Measurements from ENCODE around the gene VDAC2.
A peak's percentile ranks its signal among the peaks of the same experiment; 100 is the strongest.
"Not testable (repeated sequence)": the region's sequence is repeated elsewhere in the genome, so short reads cannot be mapped to it uniquely, and the experiment has no call there.

The VDAC2 gene

GRCh38 chr10:75199949-75200348 is 10.6 kb upstream of the VDAC2 start:
- DNase-seq, result not testable (repeated sequence)

- DNase-seq, result no peak
Measured at GRCh38 chr10:75201793-75202307, 8.7 kb upstream of the VDAC2 start.

GRCh38 chr10:75202321-75203045 is 8.1 kb upstream of the VDAC2 start:
- DNase-seq, result no peak

GRCh38 chr10:75203046-75203620 is 7.5 kb upstream of the VDAC2 start:
- not testable (repeated sequence) for DNase-seq

GRCh38 chr10:75203724-75204123 is 6.9 kb upstream of the VDAC2 start:
- DNase-seq, result no peak

GRCh38 chr10:75205908-75206307 is 4.7 kb upstream of the VDAC2 start:
- no peak for DNase-seq

- DNase-seq, result not testable (repeated sequence)
Measured at GRCh38 chr10:75206638-75207037, 4.0 kb upstream of the VDAC2 start.

- no peak for DNase-seq
Measured at GRCh38 chr10:75207079-75207856, 3.3 kb upstream of the VDAC2 start.

- no peak for DNase-seq
Measured at GRCh38 chr10:75207857-75208144, 2.8 kb upstream of the VDAC2 start.

- no peak for DNase-seq
Measured at GRCh38 chr10:75208181-75208580, 2.4 kb upstream of the VDAC2 start.

GRCh38 chr10:75209086-75209920 is 1.3 kb upstream of the VDAC2 start:
- no peak for DNase-seq

GRCh38 chr10:75209921-75210281 is 695 bp upstream of the VDAC2 start:
- DNase-seq, result peak; percentile 51 to 87 (median 67)

- DNase-seq, result peak in 2 of 5 donors; percentile 22 to 40
Measured at GRCh38 chr10:75211007-75211691, 553 bp downstream of the VDAC2 start.

GRCh38 chr10:75212343-75212742 is 1.7 kb downstream of the VDAC2 start:
- no peak for DNase-seq

- no peak for DNase-seq
Measured at GRCh38 chr10:75220274-75220673, 9.7 kb downstream of the VDAC2 start.

GRCh38 chr10:75221492-75221891 is 10.9 kb downstream of the VDAC2 start:
- DNase-seq, result not testable (repeated sequence)

GRCh38 chr10:75223507-75223906 is 12.9 kb downstream of the VDAC2 start:
- no peak for DNase-seq

- DNase-seq, result no peak
Measured at GRCh38 chr10:75226095-75226494, 15.5 kb downstream of the VDAC2 start.

GRCh38 chr10:75226656-75227055 is 16.1 kb downstream of the VDAC2 start:
- DNase-seq, result no peak

GRCh38 chr10:75228278-75228677 is 17.7 kb downstream of the VDAC2 start:
- no peak for DNase-seq

- no peak for DNase-seq
Measured at GRCh38 chr10:75228834-75229233, 18.2 kb downstream of the VDAC2 start.

GRCh38 chr10:75229971-75230370 is 19.4 kb downstream of the VDAC2 start:
- no peak for DNase-seq
